Smooth muscle cell (in vitro differentiated cells): ENCODE data around the gene PALLD. TPM values are rescaled to one million over a fixed set of nuclear protein-coding genes. Genes with fewer than 3 reads are reported as not detected.

Experiments used
- DNase-seq: peaks from one replicate; lab custom pipeline; 2025; ENCODE audit not compliant: unreplicated experiment; lab: John Stamatoyannopoulos, UW
- H2AFZ ChIP-seq: fragments of 200-600 bp; sonication (generic); 2 replicates; pipeline ENCODE4 v1.6.0; 2016; ENCODE audit warnings: antibody characterized with exemption, low read depth, mild to moderate bottlenecking
- H3F3A ChIP-seq: fragments of 200-600 bp; sonication (generic); 2 replicates; pipeline ENCODE4 v1.6.0; 2017; ENCODE audit warnings: antibody characterized with exemption, low read depth
- H3K27ac ChIP-seq: fragments of 200-600 bp; sonication (generic); 2 replicates; pipeline ENCODE4 v1.5.1; 2016; ENCODE audit warnings: low read depth, mild to moderate bottlenecking
- H3K27me3 ChIP-seq: fragments of 200-600 bp; sonication (generic); 2 replicates; pipeline ENCODE4 v1.6.1; 2016; ENCODE audit warnings: low read depth, mild to moderate bottlenecking
- H3K36me3 ChIP-seq: fragments of 200-600 bp; sonication (generic); 2 replicates; pipeline ENCODE4 v1.5.1; 2016; ENCODE audit warnings: low read depth
- H3K4me1 ChIP-seq: fragments of 200-600 bp; sonication (generic); 2 replicates; pipeline ENCODE4 v1.5.1; 2016; ENCODE audit warnings: low read depth
- H3K4me2 ChIP-seq: fragments of 200-600 bp; sonication (generic); 2 replicates; pipeline ENCODE4 v1.6.0; 2016; ENCODE audit warnings: mild to moderate bottlenecking
- H3K4me3 ChIP-seq: fragments of 200-600 bp; sonication (generic); 2 replicates; pipeline ENCODE4 v1.5.1; 2016; ENCODE audit warnings: mild to moderate bottlenecking
- H3K79me2 ChIP-seq: fragments of 200-600 bp; sonication (generic); 2 replicates; pipeline ENCODE4 v1.6.0; 2016; ENCODE audit warnings: low read depth, mild to moderate bottlenecking
- H3K9ac ChIP-seq: fragments of 200-600 bp; sonication (generic); 2 replicates; pipeline ENCODE4 v1.6.0; 2016; ENCODE audit warnings: low read depth
- H3K9me3 ChIP-seq: fragments of 200-600 bp; sonication (generic); replicated peaks from 2 replicates; pipeline ENCODE4 v1.5.1; 2016; ENCODE audit warnings: low read depth
- H4K20me1 ChIP-seq: fragments of 200-600 bp; sonication (generic); 2 replicates; pipeline ENCODE4 v1.6.0; 2016; ENCODE audit warnings: low read depth
- CTCF ChIP-seq: fragments of 200-600 bp; sonication (generic); IDR thresholded peaks from 2 replicates; pipeline ENCODE4 v1.5.1; 2017; ENCODE audit warnings: borderline replicate concordance, mild to moderate bottlenecking, antibody characterized with exemption; ENCODE audit not compliant: insufficient read depth, poor library complexity, severe bottlenecking
- WGBS: methylation state at CpG from one replicate; pipeline ENCODE4 v1.1.7; 2016; ENCODE audit warnings: low lambda C conversion rate; 5-methylcytosine and 5-hydroxymethylcytosine counted together
- polyA plus RNA-seq: library from polyadenylated mRNA; unstranded; fragments of >200 nt; fragmentation: Nextera tagmentation; extraction: Ambion mirVana; gene quantifications from 2 replicates; pipeline ENCODE4 v1.2.1, GENCODE V29; 2016
- total RNA-seq: library from RNA; depleted of rRNA; stranded (reverse); fragments of >200 nt; gene quantifications from 2 replicates; pipeline ENCODE4 v1.2.3, GENCODE V29; 2014

The PALLD gene
- total and polyA plus RNA-seq, 2 experiments from 2014 or later: 354 to 415 TPM

GRCh38 chr4:168573870-168574269 is 77.0 kb downstream of the PALLD start:
- WGBS: 39% methylated on average over 3 of the region's 3 CpGs
- peaks cover 7% of the 10 kb centered on the region for H3F3A ChIP-seq
- no peak overlapping the region for H3K4me3 ChIP-seq
- H3K27me3 ChIP-seq: no peaks in the 10 kb centered on the region
- no peaks in the 10 kb centered on the region for H3K4me1 ChIP-seq
- peak overlapping the region; percentile 56 for H3K27ac ChIP-seq
- H3K4me2 ChIP-seq: peak overlapping the region; percentile 22
- no peaks in the 10 kb centered on the region for H3K9me3 ChIP-seq
- DNase-seq: no peak
- H3K36me3 ChIP-seq: no peaks in the 10 kb centered on the region
- H2AFZ ChIP-seq: no peak overlapping the region
- no peak for TF ChIP-seq CTCF
- no peaks in the 10 kb centered on the region for H4K20me1 ChIP-seq
- H3K79me2 ChIP-seq: no peaks in the 10 kb centered on the region
- no peak overlapping the region for H3K9ac ChIP-seq

- 66% methylated on average over 5 of the region's 5 CpGs for WGBS
- H3K9me3 ChIP-seq: no peaks in the 10 kb centered on the region
- peaks cover 7% of the 10 kb centered on the region for H3F3A ChIP-seq
- no peak overlapping the region for H2AFZ ChIP-seq
- H3K36me3 ChIP-seq: no peaks in the 10 kb centered on the region
- TF ChIP-seq CTCF: no peak
- no peak overlapping the region for H3K4me3 ChIP-seq
- no peak for DNase-seq
- peak overlapping the region; percentile 22 for H3K4me2 ChIP-seq
- H3K79me2 ChIP-seq: no peaks in the 10 kb centered on the region
- no peaks in the 10 kb centered on the region for H3K4me1 ChIP-seq
- H3K9ac ChIP-seq: no peak overlapping the region
- no peaks in the 10 kb centered on the region for H3K27me3 ChIP-seq
- no peaks in the 10 kb centered on the region for H4K20me1 ChIP-seq
- peak overlapping the region; percentile 56 for H3K27ac ChIP-seq
Measured at GRCh38 chr4:168574581-168575295, 77.9 kb downstream of the PALLD start.

GRCh38 chr4:168575473-168575872 is 78.6 kb downstream of the PALLD start:
- no peak overlapping the region for H3K9ac ChIP-seq
- 83% methylated on average over 2 of the region's 2 CpGs for WGBS

More at GRCh38 chr4:168575473-168575872, 78.6 kb downstream of the PALLD start:
- DNase-seq: no peak
- Histone ChIP-seq H3K4me2 (no peak overlapping the region), H4K20me1 (no peaks in the 10 kb centered on the region), H3K4me1 (no peaks in the 10 kb centered on the region), H3K27ac (peak overlapping the region; percentile 54), H2AFZ (no peak overlapping the region), H3K27me3 (no peaks in the 10 kb centered on the region), H3K79me2 (no peaks in the 10 kb centered on the region), H3K36me3 (no peaks in the 10 kb centered on the region), H3K9me3 (no peaks in the 10 kb centered on the region), H3K4me3 (no peak overlapping the region), H3F3A (peaks cover 7% of the 10 kb centered on the region)
- no peak for TF ChIP-seq CTCF
